HG03097 (cell line): ENCODE results near the gene DCT.
"Not testable (repeated sequence)": the region's sequence is repeated elsewhere in the genome, so short reads cannot be mapped to it uniquely, and the experiment has no call there.

Experiments used
- ATAC-seq: cut with Tn5 transposase; IDR thresholded peaks from one replicate; pipeline ENCODE4 v1.9.1; 2021; ENCODE audit not compliant: unreplicated experiment, low FRiP score

Gene DCT

GRCh38 chr13:94479616-94480015 is at the start of gene DCT:
Gene DCT (minus strand): TSS chr13:94479682. CDS start chr13:94479255, 427 bp downstream.
- ATAC-seq: no peak

GRCh38 chr13:94526956-94527355 is 47.5 kb upstream of the DCT start:
- ATAC-seq: not testable (repeated sequence)

- ATAC-seq: no peak
Observed at GRCh38 chr13:94525781-94526180, 46.3 kb upstream of the DCT start.

- ATAC-seq: no peak
Observed at GRCh38 chr13:94524407-94524806, 44.9 kb upstream of the DCT start.

GRCh38 chr13:94520001-94520400 is 40.5 kb upstream of the DCT start:
- no peak for ATAC-seq

- no peak for ATAC-seq
Observed at GRCh38 chr13:94516456-94516855, 37.0 kb upstream of the DCT start.

- ATAC-seq: no peak
Observed at GRCh38 chr13:94515911-94516310, 36.4 kb upstream of the DCT start.

- ATAC-seq: no peak
Observed at GRCh38 chr13:94515374-94515773, 35.9 kb upstream of the DCT start.

- ATAC-seq: no peak
Observed at GRCh38 chr13:94513026-94513425, 33.5 kb upstream of the DCT start.

- ATAC-seq: no peak
Observed at GRCh38 chr13:94505730-94506129, 26.2 kb upstream of the DCT start.

GRCh38 chr13:94503851-94504250 is 24.4 kb upstream of the DCT start:
- no peak for ATAC-seq

GRCh38 chr13:94498831-94499230 is 19.3 kb upstream of the DCT start:
- ATAC-seq: not testable (repeated sequence)

GRCh38 chr13:94495806-94496205 is 16.3 kb upstream of the DCT start:
- ATAC-seq: no peak

GRCh38 chr13:94494026-94494425 is 14.5 kb upstream of the DCT start:
- no peak for ATAC-seq

- ATAC-seq: no peak
Observed at GRCh38 chr13:94487043-94487442, 7.6 kb upstream of the DCT start.

GRCh38 chr13:94483970-94484369 is 4.5 kb upstream of the DCT start:
- no peak for ATAC-seq

- no peak for ATAC-seq
Observed at GRCh38 chr13:94481941-94482340, 2.5 kb upstream of the DCT start.

GRCh38 chr13:94480672-94481145 is 1.2 kb upstream of the DCT start:
- ATAC-seq: no peak

- ATAC-seq: no peak
Observed at GRCh38 chr13:94478913-94479312, 569 bp downstream of the DCT start.

- no peak for ATAC-seq
Observed at GRCh38 chr13:94470126-94470525, 9.4 kb downstream of the DCT start.

- ATAC-seq: no peak
Observed at GRCh38 chr13:94464771-94465170, 14.7 kb downstream of the DCT start.

- no peak for ATAC-seq
Observed at GRCh38 chr13:94462670-94463069, 16.8 kb downstream of the DCT start.

GRCh38 chr13:94459116-94459515 is 20.4 kb downstream of the DCT start:
- no peak for ATAC-seq
